Muscle layer of duodenum (tissue), 2 donors: ENCODE data around the gene CARD11.
"Not testable (repeated sequence)": the region's sequence is repeated elsewhere in the genome, so short reads cannot be mapped to it uniquely, and the experiment has no call there.

Experiments used
- H3K27ac ChIP-seq: one replicate; pipeline ENCODE4 v1.7.0; 2013; ENCODE audit warnings: mild to moderate bottlenecking, low read length
- H3K27me3 ChIP-seq: one replicate; pipeline ENCODE4 v1.7.0; 2013; ENCODE audit warnings: low read depth, mild to moderate bottlenecking, control low read depth, low read length
- H3K36me3 ChIP-seq, 2 donors: one replicate each; pipeline ENCODE4 v1.7.0; 2013; ENCODE audit warnings: low read length in 2 of 2, control low read depth in 1 of 2, mild to moderate bottlenecking in 1 of 2; ENCODE audit not compliant: insufficient read depth in 2 of 2, control insufficient read depth in 1 of 2
- H3K4me1 ChIP-seq, 2 donors: one replicate each; pipeline ENCODE4 v1.7.0; 2013; ENCODE audit warnings: low read length in 2 of 2, mild to moderate bottlenecking in 2 of 2, control low read depth in 1 of 2, moderate library complexity in 1 of 2; ENCODE audit not compliant: insufficient read depth in 2 of 2, control insufficient read depth in 1 of 2
- H3K4me3 ChIP-seq, 2 donors: one replicate each; pipeline ENCODE4 v1.7.0; 2013; ENCODE audit warnings: low read length in 2 of 2, low read depth in 1 of 2, mild to moderate bottlenecking in 1 of 2
- H3K9me3 ChIP-seq, 2 donors: one replicate each; pipeline ENCODE4 v1.7.0; 2013; ENCODE audit warnings: low read length in 2 of 2, control low read depth in 1 of 2, mild to moderate bottlenecking in 1 of 2; ENCODE audit not compliant: control insufficient read depth in 1 of 2
- donor health status: healthy.

CARD11 gene

GRCh38 chr7:2959828-2960599, 83.7 kb downstream of the CARD11 start:
- Histone ChIP-seq H3K36me3 (no peaks in the 10 kb centered on the region), H3K4me3 (no peak overlapping the region), H3K4me1 (no peaks in the 10 kb centered on the region), H3K9me3 (no peaks in the 10 kb centered on the region), H3K27me3 (no peaks in the 10 kb centered on the region), H3K27ac (no peak overlapping the region)

GRCh38 chr7:2959103-2959680, 84.5 kb downstream of the CARD11 start:
- Histone ChIP-seq H3K4me3 (no peak overlapping the region), H3K9me3 (no peaks in the 10 kb centered on the region), H3K27me3 (no peaks in the 10 kb centered on the region), H3K4me1 (no peaks in the 10 kb centered on the region), H3K27ac (no peak overlapping the region), H3K36me3 (no peaks in the 10 kb centered on the region)

- Histone ChIP-seq H3K9me3 (no peaks in the 10 kb centered on the region), H3K36me3 (no peaks in the 10 kb centered on the region), H3K4me1 (no peaks in the 10 kb centered on the region), H3K27me3 (no peaks in the 10 kb centered on the region), H3K4me3 (no peak overlapping the region), H3K27ac (no peak overlapping the region)
Measured at GRCh38 chr7:2958416-2959102, 85.1 kb downstream of the CARD11 start.

GRCh38 chr7:2957369-2957727, 86.3 kb downstream of the CARD11 start:
- not testable (repeated sequence) for H3K27me3 ChIP-seq

GRCh38 chr7:2956526-2957368, 86.9 kb downstream of the CARD11 start:
- no peaks in the 10 kb centered on the region for H3K9me3 ChIP-seq
- H3K36me3 ChIP-seq = no peaks in the 10 kb centered on the region
- H3K27me3 ChIP-seq = no peaks in the 10 kb centered on the region
- H3K4me1 ChIP-seq = no peaks in the 10 kb centered on the region
- H3K27ac ChIP-seq = no peak overlapping the region
- H3K4me3 ChIP-seq = no peak overlapping the region

More at GRCh38 chr7:2957369-2957727, 86.3 kb downstream of the CARD11 start:
- H3K27ac ChIP-seq, H3K4me1 ChIP-seq, H3K9me3 ChIP-seq, H3K36me3 ChIP-seq, H3K4me3 ChIP-seq: not testable (repeated sequence)

GRCh38 chr7:2956076-2956475, 87.6 kb downstream of the CARD11 start:
- Histone ChIP-seq H3K4me1 (no peaks in the 10 kb centered on the region), H3K9me3 (no peaks in the 10 kb centered on the region), H3K36me3 (no peaks in the 10 kb centered on the region), H3K27me3 (no peaks in the 10 kb centered on the region), H3K4me3 (no peak overlapping the region), H3K27ac (no peak overlapping the region)

GRCh38 chr7:2955269-2955668, 88.4 kb downstream of the CARD11 start:
- no peaks in the 10 kb centered on the region for H3K4me1 ChIP-seq
- no peaks in the 10 kb centered on the region for H3K9me3 ChIP-seq
- no peak overlapping the region for H3K27ac ChIP-seq
- H3K27me3 ChIP-seq = no peaks in the 10 kb centered on the region
- H3K4me3 ChIP-seq = no peak overlapping the region
- H3K36me3 ChIP-seq = no peaks in the 10 kb centered on the region

DNA sequence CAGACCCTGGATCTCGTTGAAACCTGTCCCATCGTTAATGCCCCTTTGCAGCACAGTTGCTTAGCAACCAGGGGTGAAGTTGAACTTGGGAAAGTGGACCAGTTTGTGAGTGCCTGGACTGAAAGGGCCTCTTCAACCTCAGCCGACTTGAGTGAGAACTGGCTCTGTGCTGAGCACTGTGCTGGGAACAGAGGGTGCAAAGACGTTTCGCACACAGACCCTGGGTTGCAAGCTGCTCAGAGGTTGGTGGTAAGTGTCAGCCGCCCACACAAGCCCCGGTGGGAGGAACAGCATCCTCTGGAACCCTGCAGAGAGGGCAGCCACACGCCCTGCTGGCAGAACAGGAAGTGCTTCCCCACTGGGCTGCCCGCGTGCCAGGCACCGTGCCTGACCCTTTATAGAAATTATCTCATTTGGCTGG, 89.2 kb downstream of the CARD11 start:
- Histone ChIP-seq H3K27ac (no peak overlapping the region), H3K9me3 (peaks cover 0 to 3% of the 10 kb centered on the region in 2 donors), H3K36me3 (no peaks in the 10 kb centered on the region), H3K27me3 (no peaks in the 10 kb centered on the region), H3K4me1 (no peaks in the 10 kb centered on the region), H3K4me3 (no peak overlapping the region)

DNA sequence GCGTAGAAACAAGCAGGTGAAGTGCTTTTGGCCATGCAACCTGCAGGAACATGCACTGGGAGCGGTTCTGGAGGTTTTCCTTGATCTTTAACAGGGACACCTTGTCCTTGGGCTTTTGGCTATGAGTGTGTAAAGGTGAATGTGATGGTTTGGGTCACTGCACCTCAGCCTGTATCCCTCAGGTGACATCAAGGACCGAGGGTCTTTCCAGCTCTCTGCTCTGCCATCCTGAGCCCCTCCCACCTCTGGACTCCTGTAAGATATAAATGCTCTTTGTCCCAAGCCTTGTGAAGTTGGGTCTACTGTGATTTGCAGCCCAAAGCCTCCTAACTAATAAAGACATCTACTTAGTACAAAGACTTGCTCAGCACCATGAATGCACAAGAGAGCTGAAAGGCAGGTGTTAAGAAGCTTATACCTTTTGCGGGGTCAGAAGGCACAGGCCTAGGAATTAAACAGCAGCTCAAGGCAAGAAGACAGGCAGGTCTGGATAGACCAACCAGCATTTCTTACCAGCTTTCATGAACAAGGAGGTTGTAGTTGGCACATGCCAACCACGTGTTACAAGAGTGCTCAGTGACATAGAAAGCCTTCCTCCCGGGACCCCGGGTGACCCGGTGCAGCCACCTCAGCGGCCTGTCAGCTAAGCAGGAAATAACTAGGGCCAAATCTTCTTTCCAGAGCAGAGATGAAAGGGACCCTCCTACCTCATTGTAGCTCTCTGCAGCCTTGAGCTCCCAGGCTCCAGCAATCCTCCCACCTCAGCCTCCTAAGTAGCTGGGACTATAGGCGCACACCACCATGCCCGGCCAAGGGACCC, 89.9 kb downstream of the CARD11 start:
- Histone ChIP-seq H3K4me3 (no peak overlapping the region), H3K9me3 (peaks cover 0 to 6% of the 10 kb centered on the region in 2 donors), H3K36me3 (no peaks in the 10 kb centered on the region), H3K27me3 (no peaks in the 10 kb centered on the region), H3K4me1 (no peaks in the 10 kb centered on the region), H3K27ac (no peak overlapping the region)

DNA sequence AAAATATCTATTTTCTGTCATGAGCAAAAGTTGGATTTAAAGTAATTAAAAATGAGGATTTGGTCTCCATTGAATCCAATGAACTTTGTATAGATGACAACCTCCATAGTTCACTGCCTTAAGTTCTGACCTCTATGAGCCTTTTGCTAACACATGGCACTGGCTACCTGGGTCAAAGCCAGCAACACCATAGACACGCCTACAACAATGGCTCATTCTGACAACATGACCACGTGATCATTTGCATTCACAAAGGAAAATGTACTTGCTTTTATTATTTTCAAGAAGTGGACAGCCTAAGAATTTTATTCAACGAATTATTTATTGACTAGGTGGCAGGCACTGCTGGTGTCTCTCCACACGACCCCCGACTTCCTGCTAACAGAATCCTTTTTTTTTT, 90.6 kb downstream of the CARD11 start:
- Histone ChIP-seq H3K27ac (no peak overlapping the region), H3K4me1 (no peaks in the 10 kb centered on the region), H3K4me3 (no peak overlapping the region), H3K27me3 (no peaks in the 10 kb centered on the region), H3K9me3 (peaks cover 0 to 6% of the 10 kb centered on the region in 2 donors), H3K36me3 (no peaks in the 10 kb centered on the region)
